Endothelial cell of umbilical vein (primary cell): ENCODE data around the gene CARHSP1. TPM values are rescaled to one million over a fixed set of nuclear protein-coding genes. Genes with fewer than 3 reads are reported as not detected.

ENCODE experiments used
- BruUV-seq: library from RNA; stranded (reverse); fragments of 400-500 nt; replicated peaks from 2 replicates; lab custom pipeline; 2021; lab: Mats Ljungman, UMichigan
- CTCF ChIA-PET: fragments of 300-600, 350-600 bp; sonication (Branson Sonifier 250); formaldehyde crosslinking; loops from one replicate; lab custom pipeline; 2021; ENCODE audit warnings: antibody characterized with exemption, inconsistent platforms; lab: Charles Lee
- POLR2A ChIA-PET: fragments of 300-600, 350-600 bp; sonication (Branson Sonifier 250); formaldehyde crosslinking; loops from one replicate; lab custom pipeline; 2021; ENCODE audit warnings: antibody characterized with exemption, inconsistent platforms; lab: Charles Lee
- DNase-seq: peaks from one replicate; pipeline ENCODE4 v3.0.0-alpha.2; 2011; ENCODE audit warnings: low read depth, low spot score
- FAIRE-seq: peaks from 2 replicates; lab custom pipeline; 2011; peaks lifted over from hg19 to GRCh38; lab: Jason Lieb, UNC
- H2AFZ ChIP-seq: 2 replicates; pipeline ENCODE4 v1.6.0; 2012; ENCODE audit warnings: low read depth, low read length, control low read depth, inconsistent platforms
- H3K27ac ChIP-seq: 2 replicates; pipeline ENCODE4 v1.5.1; 2011; ENCODE audit warnings: low read depth, mild to moderate bottlenecking, control low read depth, low read length, moderate library complexity; ENCODE audit not compliant: insufficient read depth
- H3K27me3 ChIP-seq, 2 experiments: 2 replicates each; pipeline versions ENCODE4 v1.6.0 to v1.6.1; 2011; ENCODE audit warnings: low read length in 2 of 2, mixed read lengths in 1 of 2; ENCODE audit not compliant: control insufficient read depth in 2 of 2, insufficient read depth in 2 of 2
- H3K36me3 ChIP-seq, 2 experiments: 2 replicates in 1 of 2; 3 replicates in 1 of 2; pipeline ENCODE4 v1.5.1; 2011; ENCODE audit warnings: low read length in 2 of 2, mild to moderate bottlenecking in 1 of 2, moderate library complexity in 1 of 2; ENCODE audit not compliant: control insufficient read depth in 2 of 2, insufficient read depth in 2 of 2; ENCODE audit errors: extremely low read depth in 1 of 2
- H3K4me1 ChIP-seq: 3 replicates; pipeline ENCODE4 v1.5.1; 2011; ENCODE audit warnings: mild to moderate bottlenecking, low read length; ENCODE audit not compliant: control insufficient read depth, insufficient read depth; ENCODE audit errors: extremely low read depth
- H3K4me2 ChIP-seq: 2 replicates; pipeline ENCODE4 v1.6.1; 2011; ENCODE audit warnings: low read length, control low read depth, mixed read lengths; ENCODE audit not compliant: insufficient read depth
- H3K4me3 ChIP-seq, 3 experiments: fragments of 200-600 bp in 1 of 3; sonication (generic), shearing (Covaris generic) in 1 of 3; replicated peaks in 1 of 3; 2 replicates each; pipeline ENCODE4 v1.5.1; 2011 to 2016; ENCODE audit warnings: control low read depth in 3 of 3, low read length in 3 of 3, mild to moderate bottlenecking in 2 of 3, inconsistent platforms in 1 of 3, low read depth in 1 of 3, moderate library complexity in 1 of 3; ENCODE audit not compliant: insufficient read depth in 1 of 3
- H3K79me2 ChIP-seq: 2 replicates; pipeline ENCODE4 v1.6.0; 2012; ENCODE audit warnings: low read length, inconsistent platforms; ENCODE audit not compliant: control insufficient read depth, insufficient read depth
- H3K9ac ChIP-seq: replicated peaks from 2 replicates; pipeline ENCODE3; 2011; ENCODE audit warnings: low read length, control low read depth; ENCODE audit not compliant: insufficient read depth; ENCODE audit errors: extremely low read depth
- H3K9me1 ChIP-seq: replicated peaks from 3 replicates; pipeline ENCODE4 v1.6.0; 2011; ENCODE audit warnings: mild to moderate bottlenecking, low read length; ENCODE audit not compliant: control insufficient read depth, insufficient read depth; ENCODE audit errors: extremely low read depth
- H3K9me3 ChIP-seq: replicated peaks from 2 replicates; pipeline ENCODE4 v1.5.1; 2012; ENCODE audit warnings: low read length, inconsistent platforms; ENCODE audit not compliant: control insufficient read depth, insufficient read depth
- H4K20me1 ChIP-seq: replicated peaks from 2 replicates; pipeline ENCODE3; 2011; ENCODE audit warnings: mild to moderate bottlenecking, low read length; ENCODE audit not compliant: control insufficient read depth, insufficient read depth; ENCODE audit errors: extremely low read depth
- EZH2 ChIP-seq: IDR thresholded peaks from 2 replicates; pipeline ENCODE4 v1.6.1; 2012; ENCODE audit warnings: borderline replicate concordance, low read depth, mild to moderate bottlenecking, moderate library complexity, low read length, inconsistent platforms; ENCODE audit not compliant: severe bottlenecking
- FOS ChIP-seq: IDR thresholded peaks from 2 replicates; pipeline ENCODE4 v1.6.1; 2011; ENCODE audit warnings: mild to moderate bottlenecking, low read length, moderate library complexity, borderline replicate concordance; ENCODE audit not compliant: insufficient read depth
- GATA2 ChIP-seq: IDR thresholded peaks from 2 replicates; pipeline ENCODE4 v1.7.0; 2011; ENCODE audit warnings: low read depth, mild to moderate bottlenecking, moderate library complexity, mixed read lengths, low read length; ENCODE audit not compliant: insufficient read length, insufficient read depth
- MYC ChIP-seq: IDR thresholded peaks from one replicate; pipeline ENCODE4 v1.6.1; 2011; ENCODE audit warnings: mild to moderate bottlenecking, low read depth, low read length
- POLR2A ChIP-seq: IDR thresholded peaks from 2 replicates; pipeline ENCODE4 v1.6.1; 2012; ENCODE audit warnings: low read depth, mild to moderate bottlenecking, control low read depth, low read length
- POLR2AphosphoS5 ChIP-seq: IDR thresholded peaks from 2 replicates; pipeline ENCODE4 v1.6.1; 2012; ENCODE audit warnings: low read depth, mild to moderate bottlenecking, control low read depth, low read length, moderate library complexity; ENCODE audit not compliant: insufficient read depth
- dilution Hi-C: fragments of 300-500 bp; cut with MboI; formaldehyde crosslinking; loops from one replicate; pipeline ENCODE4 v1.15.0; 2019; ENCODE audit warnings: low sequenced_read_pairs; ENCODE audit not compliant: extremely low pct_ligation_motif_present
- intact Hi-C: fragments of 100-400 bp; cut with micrococcal nuclease; formaldehyde crosslinking; loops from one replicate; pipeline ENCODE4 v1.10.0; 2022
- polyA plus RNA-seq, 4 experiments: library from polyadenylated mRNA; depleted of rRNA in 3 of 4; stranded (reverse) in 3 of 4; unstranded in 1 of 4; fragments of >200 nt; gene quantifications; 2 replicates each; pipeline versions ENCODE4 v1.2.1 to v1.2.3, GENCODE V29; 2011 to 2012; ENCODE audit warnings: missing spikeins in 1 of 4
- total RNA-seq: library from RNA; stranded (reverse); gene quantifications from 2 replicates; pipeline ENCODE4 v1.2.3, GENCODE V29; 2021
- TF ChIP-seq, protein P1 (sequence below): IDR thresholded peaks from 2 replicates; pipeline ENCODE4 v1.6.1; 2011; ENCODE audit not compliant: insufficient read depth, insufficient read length
- TF ChIP-seq, protein P2 (sequence below), 2 donors: IDR thresholded peaks; 1 replicate in 1 of 2; 2 replicates in 1 of 2; pipeline ENCODE4 v1.5.1; 2011; ENCODE audit warnings: low read length in 2 of 2, mild to moderate bottlenecking in 2 of 2, moderate library complexity in 2 of 2, control low read depth in 1 of 2, inconsistent platforms in 1 of 2, low read depth in 1 of 2; ENCODE audit not compliant: insufficient read depth in 1 of 2; ENCODE audit errors: extremely low read depth in 1 of 2

The CARHSP1 gene
- total and polyA plus RNA-seq, 2 donors (not counting 3 experiments of a cell fraction or from before 2014, with no cell fraction given): 64.9 to 72.5 TPM

DNA sequence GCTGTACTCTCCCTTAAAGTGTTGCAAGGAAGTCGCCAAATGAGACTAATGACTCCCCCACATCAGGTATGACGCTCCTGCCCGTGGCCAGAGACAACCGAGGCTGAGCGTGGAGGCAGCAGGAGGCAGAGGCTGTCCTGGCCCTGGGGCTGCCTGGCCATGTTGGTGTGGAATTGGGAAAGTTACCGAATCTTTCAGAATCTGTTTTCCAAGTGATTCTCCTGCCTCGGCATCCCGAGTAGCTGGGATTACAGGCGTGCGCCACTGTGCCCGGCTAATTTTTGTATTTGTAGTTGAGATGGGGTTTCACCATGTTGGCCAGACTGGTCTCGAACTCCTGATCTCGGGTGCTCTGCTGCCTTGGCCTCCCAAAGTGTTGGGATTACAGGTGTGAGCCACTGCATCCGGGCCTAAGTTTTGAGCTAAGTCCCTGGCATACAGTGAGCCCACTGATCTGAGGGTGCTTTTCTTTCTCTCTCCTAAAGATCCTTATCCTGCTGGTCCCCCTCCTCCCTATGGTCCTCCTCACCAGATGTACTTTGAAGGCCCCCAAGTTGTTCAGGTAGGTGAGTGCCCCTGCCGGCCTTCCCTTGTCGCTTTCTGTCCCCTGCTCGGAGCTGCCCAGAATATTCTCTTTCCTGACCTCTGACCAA is 14.0 kb upstream of the CARHSP1 start:
- ChIA-PET POLR2A (no interaction called here), CTCF (interaction anchor here (1.1 to 6.8 kb wide), 4 partner anchors 13 to 252 kb away, joined by 3 to 67 read pairs (median 14); partner anchors contain the start of gene CARHSP1)
- DNase-seq: no peak
- H3K9me1 ChIP-seq: no peaks in the 10 kb centered on the region
- H3K9me3 ChIP-seq: no peaks in the 10 kb centered on the region
- H3K4me2 ChIP-seq: no peak overlapping the region
- no peaks in the 10 kb centered on the region for H3K79me2 ChIP-seq
- peaks cover 12% of the 10 kb centered on the region for H3K4me1 ChIP-seq
- peaks cover 0 to 1% of the 10 kb centered on the region in 2 experiments for H3K36me3 ChIP-seq
- H3K27ac ChIP-seq: no peak overlapping the region
- BruUV-seq: no TSS peak
- intact Hi-C loops: loop anchor here (1.0 kb wide), 1 partner anchor 316 kb away; no protein-coding TSS in a partner anchor
- no peak overlapping the region for H3K9ac ChIP-seq
- H3K27me3 ChIP-seq: peaks cover 0 to 2% of the 10 kb centered on the region in 2 experiments
- no peak overlapping the region for H3K4me3 ChIP-seq
- no peak overlapping the region for H2AFZ ChIP-seq
- no peak for TF ChIP-seq FOS
- TF ChIP-seq MYC: no peak
- TF ChIP-seq, protein P1, sequence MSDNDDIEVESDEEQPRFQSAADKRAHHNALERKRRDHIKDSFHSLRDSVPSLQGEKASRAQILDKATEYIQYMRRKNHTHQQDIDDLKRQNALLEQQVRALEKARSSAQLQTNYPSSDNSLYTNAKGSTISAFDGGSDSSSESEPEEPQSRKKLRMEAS: no peak
- TF ChIP-seq, protein P2, sequence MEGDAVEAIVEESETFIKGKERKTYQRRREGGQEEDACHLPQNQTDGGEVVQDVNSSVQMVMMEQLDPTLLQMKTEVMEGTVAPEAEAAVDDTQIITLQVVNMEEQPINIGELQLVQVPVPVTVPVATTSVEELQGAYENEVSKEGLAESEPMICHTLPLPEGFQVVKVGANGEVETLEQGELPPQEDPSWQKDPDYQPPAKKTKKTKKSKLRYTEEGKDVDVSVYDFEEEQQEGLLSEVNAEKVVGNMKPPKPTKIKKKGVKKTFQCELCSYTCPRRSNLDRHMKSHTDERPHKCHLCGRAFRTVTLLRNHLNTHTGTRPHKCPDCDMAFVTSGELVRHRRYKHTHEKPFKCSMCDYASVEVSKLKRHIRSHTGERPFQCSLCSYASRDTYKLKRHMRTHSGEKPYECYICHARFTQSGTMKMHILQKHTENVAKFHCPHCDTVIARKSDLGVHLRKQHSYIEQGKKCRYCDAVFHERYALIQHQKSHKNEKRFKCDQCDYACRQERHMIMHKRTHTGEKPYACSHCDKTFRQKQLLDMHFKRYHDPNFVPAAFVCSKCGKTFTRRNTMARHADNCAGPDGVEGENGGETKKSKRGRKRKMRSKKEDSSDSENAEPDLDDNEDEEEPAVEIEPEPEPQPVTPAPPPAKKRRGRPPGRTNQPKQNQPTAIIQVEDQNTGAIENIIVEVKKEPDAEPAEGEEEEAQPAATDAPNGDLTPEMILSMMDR (IDR thresholded peaks at IDR 0.05; ENCODE audit: extremely low read depth in 1 of 2, insufficient read depth in 1 of 2, low read depth in 1 of 2, low read length in 2 of 2): no peak
- TF ChIP-seq POLR2A: no peak
- TF ChIP-seq POLR2AphosphoS5: no peak
- no peak for TF ChIP-seq GATA2
- TF ChIP-seq EZH2: no peak
- H4K20me1 ChIP-seq: no peaks in the 10 kb centered on the region
- dilution Hi-C loops: no loop called here
- FAIRE-seq: no peak
